HUES48 (cell line): Measurements from ENCODE around the gene TRABD2B.

ENCODE experiments used
- H3K27ac ChIP-seq: one replicate; pipeline ENCODE4 v1.7.0; 2013; ENCODE audit warnings: low read depth, low read length, inconsistent platforms
- H3K27me3 ChIP-seq: 2 replicates; pipeline ENCODE4 v1.6.1; 2013; ENCODE audit warnings: mild to moderate bottlenecking, low read length; ENCODE audit not compliant: control insufficient read depth, insufficient read depth
- H3K36me3 ChIP-seq: 2 replicates; pipeline ENCODE4 v1.6.1; 2013; ENCODE audit warnings: low read length; ENCODE audit not compliant: control insufficient read depth, insufficient read depth
- H3K4me1 ChIP-seq: 2 replicates; pipeline ENCODE4 v1.6.1; 2013; ENCODE audit warnings: mild to moderate bottlenecking, low read length; ENCODE audit not compliant: control insufficient read depth, insufficient read depth
- H3K4me3 ChIP-seq: 2 replicates; pipeline ENCODE4 v1.5.1; 2013; ENCODE audit warnings: mild to moderate bottlenecking, low read depth, low read length
- H3K9ac ChIP-seq: 2 replicates; pipeline ENCODE4 v1.6.1; 2013; ENCODE audit warnings: mild to moderate bottlenecking, low read depth, low read length, moderate library complexity
- H3K9me3 ChIP-seq: 2 replicates; pipeline ENCODE4 v1.6.1; 2013; ENCODE audit warnings: low read length; ENCODE audit not compliant: control insufficient read depth, insufficient read depth

The TRABD2B gene

GRCh38 chr1:47934243-47934805 is 62.9 kb downstream of the TRABD2B start:
- no peaks in the 10 kb centered on the region for H3K27me3 ChIP-seq
- no peaks in the 10 kb centered on the region for H3K36me3 ChIP-seq
- no peak overlapping the region for H3K9ac ChIP-seq
- H3K9me3 ChIP-seq = no peaks in the 10 kb centered on the region
- H3K4me3 ChIP-seq = no peak overlapping the region
- no peak overlapping the region for H3K27ac ChIP-seq
- 0 out of 2 replicates have a peak, but pooled peaks cover 3% of the 10 kb centered on the region for H3K4me1 ChIP-seq

DNA sequence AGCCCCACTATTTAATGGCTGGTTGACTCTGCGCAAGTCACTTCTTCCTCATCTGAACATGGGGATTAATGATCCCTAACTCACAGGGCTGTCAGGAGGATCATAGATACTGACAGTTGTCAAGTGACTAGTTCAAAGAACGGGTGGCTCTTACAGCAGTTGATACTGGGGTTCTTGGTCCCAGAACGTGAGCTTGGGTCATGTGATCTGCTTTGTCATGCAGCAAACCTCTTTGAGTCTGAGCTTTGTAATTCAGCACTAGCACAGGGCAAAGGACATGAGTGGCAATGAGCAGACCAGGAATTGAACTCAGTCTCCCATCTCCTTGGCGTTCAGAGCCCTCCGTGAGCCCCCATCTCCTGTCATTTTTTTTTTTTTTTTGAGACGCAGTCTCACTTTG is 64.4 kb downstream of the TRABD2B start:
- Histone ChIP-seq H3K4me1 (0 out of 2 replicates have a peak, but pooled peaks cover 3% of the 10 kb centered on the region), H3K36me3 (no peaks in the 10 kb centered on the region), H3K9ac (no peak overlapping the region), H3K27me3 (no peaks in the 10 kb centered on the region), H3K9me3 (no peaks in the 10 kb centered on the region), H3K4me3 (no peak overlapping the region), H3K27ac (no peak overlapping the region)

- no peaks in the 10 kb centered on the region for H3K27me3 ChIP-seq
- 0 out of 2 replicates have a peak, but pooled peaks cover 3% of the 10 kb centered on the region for H3K4me1 ChIP-seq
- H3K36me3 ChIP-seq = no peaks in the 10 kb centered on the region
- H3K9me3 ChIP-seq = no peaks in the 10 kb centered on the region
- H3K27ac ChIP-seq = no peak overlapping the region
- no peak overlapping the region for H3K4me3 ChIP-seq
- no peak overlapping the region for H3K9ac ChIP-seq
Observed at GRCh38 chr1:47931395-47931794, 65.8 kb downstream of the TRABD2B start.

DNA sequence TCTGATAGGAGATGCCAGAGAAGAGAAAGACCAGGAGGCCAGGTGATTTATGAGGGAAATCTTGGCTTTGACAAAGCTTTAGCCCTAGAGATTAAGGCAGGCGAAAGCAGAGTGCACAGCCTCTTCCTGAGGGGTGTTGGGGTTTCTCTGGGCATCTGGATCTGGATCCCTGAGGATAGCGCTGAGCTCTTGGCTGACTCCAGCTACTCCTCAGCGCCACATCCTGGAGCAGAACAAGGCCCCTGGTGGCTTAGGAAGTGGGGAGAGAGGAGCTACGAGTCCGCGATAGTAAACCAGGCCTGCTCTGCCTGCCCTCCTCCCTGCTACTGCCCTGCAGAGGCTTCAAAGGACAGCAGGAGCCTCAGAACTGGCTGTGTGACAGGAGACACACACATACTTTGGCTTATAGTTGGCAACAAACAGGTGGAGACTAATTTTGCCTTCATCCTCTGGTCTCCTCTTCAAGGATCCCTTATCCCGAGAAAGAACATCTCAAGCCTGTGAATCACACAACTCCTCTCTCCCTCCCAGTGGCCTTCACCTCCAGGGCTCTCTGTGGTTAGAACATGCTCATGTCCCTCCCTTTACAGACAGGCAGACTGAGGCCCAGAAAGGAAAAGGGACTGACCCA is 66.9 kb downstream of the TRABD2B start:
- Histone ChIP-seq H3K27me3 (no peaks in the 10 kb centered on the region), H3K4me1 (0 out of 2 replicates have a peak, but pooled peaks cover 3% of the 10 kb centered on the region), H3K27ac (no peak overlapping the region), H3K9me3 (no peaks in the 10 kb centered on the region), H3K36me3 (no peaks in the 10 kb centered on the region), H3K9ac (no peak overlapping the region), H3K4me3 (no peak overlapping the region)

DNA sequence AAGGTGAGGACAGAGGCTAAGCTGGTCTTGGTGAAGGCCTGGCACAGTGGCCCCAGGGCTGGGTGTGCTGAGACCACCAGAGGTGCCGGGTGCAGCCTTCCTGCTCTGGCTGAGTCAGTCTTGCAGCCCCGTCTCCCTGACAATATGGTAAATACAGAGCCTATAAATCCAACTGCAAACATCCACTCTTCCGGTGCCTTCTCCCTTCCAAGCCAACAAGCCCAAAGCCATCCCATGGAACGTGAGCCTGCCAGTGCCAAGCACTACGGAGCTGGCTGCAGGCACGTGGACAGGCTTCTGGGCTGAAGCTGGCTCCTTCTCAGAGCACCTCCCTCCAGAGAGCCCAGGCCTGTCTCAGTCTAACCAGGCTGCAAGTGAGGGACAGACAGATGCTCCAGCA is 70.0 kb downstream of the TRABD2B start:
- H3K4me1 ChIP-seq = peaks cover 3% of the 10 kb centered on the region; the same call in 1 of the 2 replicates
- no peaks in the 10 kb centered on the region for H3K36me3 ChIP-seq
- H3K27ac ChIP-seq = no peak overlapping the region
- H3K4me3 ChIP-seq = no peak overlapping the region
- no peaks in the 10 kb centered on the region for H3K27me3 ChIP-seq
- no peaks in the 10 kb centered on the region for H3K9me3 ChIP-seq
- no peak overlapping the region for H3K9ac ChIP-seq

DNA sequence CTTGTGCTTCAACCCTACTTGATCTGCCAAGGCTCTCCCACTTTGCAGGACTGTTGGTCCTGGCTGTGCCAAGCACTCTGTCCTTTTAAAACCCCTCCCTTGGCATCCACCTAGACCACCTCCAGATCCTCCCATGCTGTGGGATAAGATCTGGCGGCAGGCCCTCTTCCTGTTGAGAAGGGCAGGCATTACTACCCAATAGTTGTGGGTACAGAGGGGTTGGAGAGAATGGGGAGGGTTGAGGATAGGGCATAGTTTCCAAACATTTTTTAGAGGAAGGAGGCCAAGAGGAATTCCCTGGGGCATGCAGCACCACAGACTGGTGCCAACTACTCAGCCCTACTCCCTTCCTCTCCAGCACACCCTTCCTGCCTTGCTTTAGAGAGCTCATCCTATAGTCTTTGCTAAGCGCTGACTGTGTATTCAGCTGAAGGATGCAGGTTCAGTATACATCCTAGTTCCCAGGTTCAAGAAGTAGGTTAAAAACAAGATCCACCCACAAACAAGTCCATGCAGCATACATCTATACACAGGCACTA is 70.7 kb downstream of the TRABD2B start:
- H3K4me1 ChIP-seq = peaks cover 3% of the 10 kb centered on the region; the same call in 1 of the 2 replicates
- H3K27me3 ChIP-seq = no peaks in the 10 kb centered on the region
- no peak overlapping the region for H3K27ac ChIP-seq
- no peak overlapping the region for H3K4me3 ChIP-seq
- no peaks in the 10 kb centered on the region for H3K36me3 ChIP-seq
- no peak overlapping the region for H3K9ac ChIP-seq
- H3K9me3 ChIP-seq = no peaks in the 10 kb centered on the region

DNA sequence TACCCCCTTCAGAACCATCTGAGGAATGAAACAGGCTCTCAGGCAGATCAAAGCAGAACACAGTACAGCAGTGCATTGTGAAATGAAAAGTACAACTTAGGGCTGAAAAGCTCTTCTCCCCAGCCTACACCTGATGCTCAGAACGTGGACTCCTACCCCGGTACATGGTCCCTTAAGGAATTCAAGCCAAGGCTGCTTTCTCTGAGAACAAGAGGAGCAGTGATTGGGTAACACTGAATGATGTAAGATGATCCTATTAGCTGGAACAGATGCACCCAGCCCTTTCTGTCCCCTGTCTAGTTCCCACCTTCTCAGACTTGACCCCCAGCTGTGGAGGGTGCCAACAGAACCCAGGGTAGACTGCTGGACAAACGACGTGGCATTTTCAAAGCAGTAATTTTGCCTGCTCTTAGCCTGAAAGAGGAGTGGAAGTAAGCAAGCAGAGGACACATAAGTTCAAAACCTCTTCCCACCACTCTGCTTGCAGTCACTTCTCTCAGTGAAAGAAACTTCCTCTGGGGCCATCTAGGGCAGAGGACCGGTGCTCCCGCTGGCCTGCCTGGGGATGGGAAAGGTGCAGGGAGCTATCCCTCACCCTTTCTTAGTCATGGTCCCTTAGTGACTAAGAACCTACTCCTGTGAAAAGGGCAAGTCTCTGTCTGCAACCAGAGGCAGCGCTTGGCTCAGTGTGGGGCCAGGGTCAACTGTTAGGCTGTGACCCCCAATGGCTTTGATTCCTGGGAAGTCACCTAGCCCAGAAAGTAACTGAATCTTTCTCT is 72.7 kb downstream of the TRABD2B start:
- no peak overlapping the region for H3K9ac ChIP-seq
- no peaks in the 10 kb centered on the region for H3K9me3 ChIP-seq
- H3K27ac ChIP-seq = no peak overlapping the region
- peaks cover 3% of the 10 kb centered on the region; the same call in 1 of the 2 replicates for H3K4me1 ChIP-seq
- no peaks in the 10 kb centered on the region for H3K27me3 ChIP-seq
- no peaks in the 10 kb centered on the region for H3K36me3 ChIP-seq
- H3K4me3 ChIP-seq = no peak overlapping the region

GRCh38 chr1:47921935-47922415 is 75.2 kb downstream of the TRABD2B start:
- Histone ChIP-seq H3K9ac (no peak overlapping the region), H3K36me3 (no peaks in the 10 kb centered on the region)

GRCh38 chr1:47919113-47919833 is 77.9 kb downstream of the TRABD2B start:
- H3K4me3 ChIP-seq = no peak overlapping the region
- no peak overlapping the region for H3K27ac ChIP-seq
- no peak overlapping the region for H3K9ac ChIP-seq
- no peaks in the 10 kb centered on the region for H3K36me3 ChIP-seq
- no peaks in the 10 kb centered on the region for H3K9me3 ChIP-seq
- no peaks in the 10 kb centered on the region for H3K27me3 ChIP-seq
- H3K4me1 ChIP-seq = peaks cover 9% of the 10 kb centered on the region; the same call in 1 of the 2 replicates

More at GRCh38 chr1:47921935-47922415, 75.2 kb downstream of the TRABD2B start:
- Histone ChIP-seq H3K9me3 (no peaks in the 10 kb centered on the region), H3K27ac (no peak overlapping the region), H3K4me3 (no peak overlapping the region), H3K4me1 (peaks cover 3% of the 10 kb centered on the region; the same call in 1 of the 2 replicates), H3K27me3 (no peaks in the 10 kb centered on the region)

GRCh38 chr1:47918257-47918867 is 78.8 kb downstream of the TRABD2B start:
- Histone ChIP-seq H3K27me3 (no peaks in the 10 kb centered on the region), H3K27ac (no peak overlapping the region), H3K4me1 (peaks cover 9% of the 10 kb centered on the region; the same call in 1 of the 2 replicates), H3K4me3 (no peak overlapping the region), H3K9ac (no peak overlapping the region), H3K36me3 (no peaks in the 10 kb centered on the region), H3K9me3 (no peaks in the 10 kb centered on the region)
